OCI-LY7 (cell line): ENCODE measurements around the gene WTAP.

Source experiments
- EZH2phosphoT487 ChIP-seq: fragments of 200-600 bp; sonication (generic); IDR thresholded peaks from 2 replicates; pipeline ENCODE4 v1.6.1; 2018; ENCODE audit warnings: low read depth, borderline replicate concordance, mild to moderate bottlenecking, mixed run types, antibody characterized with exemption, low read length, moderate library complexity, mixed read lengths
- TF ChIP-seq, protein P1 (sequence below): fragments of 200-600 bp; sonication (generic); conservative IDR thresholded peaks from 2 replicates; pipeline ENCODE4 v1.5.1; 2014; ENCODE audit warnings: mild to moderate bottlenecking, antibody characterized with exemption, low read length, moderate library complexity, mixed read lengths

DNA sequence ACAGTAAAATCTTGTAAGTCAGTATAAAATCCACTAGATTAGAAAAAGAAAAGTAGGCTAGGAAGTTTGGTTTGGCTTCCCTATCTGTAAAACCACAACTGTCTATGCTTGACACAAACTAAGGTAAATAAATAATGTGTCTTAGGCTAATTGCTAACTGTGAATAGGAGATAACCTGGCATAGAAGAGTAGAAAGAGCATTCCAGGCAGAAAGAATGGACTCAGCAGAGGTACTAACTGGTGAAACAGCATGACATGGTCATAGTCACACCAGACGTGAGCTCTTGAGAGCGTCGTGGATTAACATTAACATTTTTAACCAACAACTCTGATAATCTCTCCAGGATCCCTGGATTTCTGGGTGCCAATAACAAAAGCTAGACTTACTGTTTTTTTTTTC, 8.7 kb upstream of the WTAP start:
- TF ChIP-seq, protein P1, sequence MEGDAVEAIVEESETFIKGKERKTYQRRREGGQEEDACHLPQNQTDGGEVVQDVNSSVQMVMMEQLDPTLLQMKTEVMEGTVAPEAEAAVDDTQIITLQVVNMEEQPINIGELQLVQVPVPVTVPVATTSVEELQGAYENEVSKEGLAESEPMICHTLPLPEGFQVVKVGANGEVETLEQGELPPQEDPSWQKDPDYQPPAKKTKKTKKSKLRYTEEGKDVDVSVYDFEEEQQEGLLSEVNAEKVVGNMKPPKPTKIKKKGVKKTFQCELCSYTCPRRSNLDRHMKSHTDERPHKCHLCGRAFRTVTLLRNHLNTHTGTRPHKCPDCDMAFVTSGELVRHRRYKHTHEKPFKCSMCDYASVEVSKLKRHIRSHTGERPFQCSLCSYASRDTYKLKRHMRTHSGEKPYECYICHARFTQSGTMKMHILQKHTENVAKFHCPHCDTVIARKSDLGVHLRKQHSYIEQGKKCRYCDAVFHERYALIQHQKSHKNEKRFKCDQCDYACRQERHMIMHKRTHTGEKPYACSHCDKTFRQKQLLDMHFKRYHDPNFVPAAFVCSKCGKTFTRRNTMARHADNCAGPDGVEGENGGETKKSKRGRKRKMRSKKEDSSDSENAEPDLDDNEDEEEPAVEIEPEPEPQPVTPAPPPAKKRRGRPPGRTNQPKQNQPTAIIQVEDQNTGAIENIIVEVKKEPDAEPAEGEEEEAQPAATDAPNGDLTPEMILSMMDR, result no peak
- no peak for TF ChIP-seq EZH2phosphoT487
